ENCODE measurements around the gene HOXA10.

Gene HOXA10

DNA sequence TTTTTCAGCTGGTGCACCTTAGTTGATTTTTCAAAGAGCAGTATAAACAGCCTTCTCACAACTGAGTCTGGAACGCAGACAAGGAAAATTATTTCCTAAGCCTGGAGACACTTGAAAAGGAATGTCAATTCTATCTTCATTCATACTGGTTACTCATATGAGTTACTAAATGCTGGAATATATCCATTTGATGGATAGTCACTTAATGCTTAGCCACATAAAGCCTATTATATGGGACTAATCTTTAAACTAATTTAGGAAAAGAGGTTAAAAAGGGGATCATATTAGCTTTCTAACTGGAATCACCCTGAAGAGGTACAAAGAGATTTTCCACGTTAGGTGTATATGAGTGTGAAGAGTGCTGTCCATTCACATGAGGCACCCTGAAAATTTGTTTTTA lies 41.9 kb downstream of the HOXA10 start:
- no peak for DNase-seq (ENCODE audit: low read depth in 3 of 3)

DNA sequence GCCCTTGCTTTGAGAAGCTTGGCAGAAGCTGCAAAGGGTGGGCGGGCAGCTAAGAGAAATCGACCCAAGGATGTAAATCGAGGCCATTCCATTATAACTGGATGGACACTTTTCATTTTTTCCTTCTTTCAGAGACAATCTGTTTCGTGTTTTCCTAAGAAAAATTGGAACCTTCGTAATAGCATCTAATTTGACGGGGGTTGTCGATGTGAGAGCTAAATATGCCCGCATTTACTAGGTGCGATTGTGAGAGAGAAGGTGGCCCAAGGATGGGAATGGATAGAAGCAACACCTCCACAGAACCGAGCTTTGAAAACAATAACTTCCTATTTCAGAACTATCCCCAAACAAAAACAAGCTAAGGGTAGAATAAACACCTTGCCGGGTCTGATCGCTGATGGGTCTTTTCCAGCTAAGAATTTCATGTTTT lies 42.7 kb downstream of the HOXA10 start:
- DNase-seq (ENCODE audit: low read depth in 3 of 3) = no peak

DNA sequence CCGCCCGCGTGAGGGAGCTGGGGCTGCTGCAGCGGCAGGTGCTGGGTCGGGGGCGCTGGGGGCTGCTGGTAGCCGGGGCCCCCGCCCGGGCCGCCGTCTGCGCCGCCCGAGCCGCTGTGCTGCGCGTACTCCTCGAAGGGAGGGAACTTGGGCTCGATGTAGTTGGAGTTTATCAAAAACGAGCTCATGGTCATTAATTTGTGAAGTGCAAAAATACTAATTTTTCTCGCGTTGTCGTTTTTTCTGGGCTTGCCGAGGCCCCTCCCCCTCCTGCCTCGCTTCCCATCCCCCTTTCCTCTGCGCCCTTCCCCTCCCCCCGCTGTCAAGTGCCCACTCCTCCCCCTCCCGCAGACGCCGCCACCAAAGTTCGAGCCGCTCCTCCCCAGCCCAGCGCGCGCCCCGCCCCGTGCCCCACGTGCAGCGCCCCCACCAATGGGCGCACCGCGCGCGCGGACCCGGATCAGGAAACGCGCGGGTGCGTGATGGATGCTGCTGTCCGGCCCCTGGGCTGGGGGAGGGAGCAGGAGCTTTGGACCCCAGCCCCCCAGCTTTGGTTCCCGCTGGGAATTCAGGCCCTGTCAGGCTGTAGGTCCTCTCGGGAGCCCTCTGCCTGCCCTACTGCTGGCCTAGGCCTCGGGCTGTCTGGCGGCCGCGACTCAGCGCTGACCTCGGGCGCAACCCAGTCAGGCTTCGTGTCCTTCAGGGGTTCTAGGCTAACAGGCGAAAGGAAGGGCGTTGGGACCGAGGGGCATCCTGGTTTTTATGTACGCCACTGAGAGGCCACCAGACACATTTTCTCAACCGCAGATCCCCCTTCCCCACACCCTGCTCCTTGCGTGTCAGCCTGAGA lies 43.4 kb downstream of the HOXA10 start, which contains the start of gene HOXA4:
Gene HOXA4, minus strand, starts transcription at position 218 of the 850 bp plus-strand sequence. Its CDS starts 24 bp downstream, at position 194.
- peak; percentile 40 to 63 (median 55) for DNase-seq (ENCODE audit: low read depth in 3 of 3)

DNA sequence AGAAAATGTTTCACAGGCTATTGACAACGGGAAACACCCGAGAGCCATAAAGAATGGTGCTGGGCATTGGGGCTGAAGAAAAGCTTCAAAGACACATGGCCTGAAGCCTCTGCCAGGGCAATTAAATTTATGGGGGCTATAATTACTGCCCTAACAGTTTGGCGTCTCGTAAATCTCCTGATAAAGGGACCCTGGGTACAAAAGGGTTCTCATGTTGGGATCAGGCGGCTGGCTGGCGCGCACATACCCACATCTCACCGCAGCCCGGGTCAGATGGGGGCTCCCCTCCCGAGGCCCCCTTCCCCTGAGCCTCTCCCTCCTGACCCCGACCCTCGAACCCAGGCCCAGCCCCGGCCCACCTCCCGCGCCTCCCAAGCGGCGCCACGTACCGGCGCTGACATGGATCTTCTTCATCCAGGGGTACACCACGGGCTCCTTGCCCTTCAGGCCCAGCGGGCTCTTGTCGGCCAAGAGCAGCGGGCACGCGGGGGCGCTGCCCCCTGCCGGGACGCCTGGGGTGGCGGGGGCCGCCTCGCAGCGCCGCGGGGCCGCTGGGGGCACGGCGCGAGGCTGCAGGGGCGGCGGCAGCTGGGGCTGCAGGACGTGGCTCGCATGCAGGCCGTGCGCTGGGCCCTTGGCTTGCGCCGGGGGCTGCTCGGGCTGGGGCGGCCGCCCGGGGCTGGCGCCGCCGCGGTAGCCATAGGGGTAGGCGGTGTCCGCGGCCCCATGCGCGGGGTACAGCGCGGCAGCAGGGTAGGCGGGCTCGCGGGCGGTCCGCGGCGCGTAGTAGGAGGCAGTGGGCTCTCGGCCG lies 44.2 kb downstream of the HOXA10 start:
- no peak for DNase-seq (ENCODE audit: low read depth in 3 of 3)

DNA sequence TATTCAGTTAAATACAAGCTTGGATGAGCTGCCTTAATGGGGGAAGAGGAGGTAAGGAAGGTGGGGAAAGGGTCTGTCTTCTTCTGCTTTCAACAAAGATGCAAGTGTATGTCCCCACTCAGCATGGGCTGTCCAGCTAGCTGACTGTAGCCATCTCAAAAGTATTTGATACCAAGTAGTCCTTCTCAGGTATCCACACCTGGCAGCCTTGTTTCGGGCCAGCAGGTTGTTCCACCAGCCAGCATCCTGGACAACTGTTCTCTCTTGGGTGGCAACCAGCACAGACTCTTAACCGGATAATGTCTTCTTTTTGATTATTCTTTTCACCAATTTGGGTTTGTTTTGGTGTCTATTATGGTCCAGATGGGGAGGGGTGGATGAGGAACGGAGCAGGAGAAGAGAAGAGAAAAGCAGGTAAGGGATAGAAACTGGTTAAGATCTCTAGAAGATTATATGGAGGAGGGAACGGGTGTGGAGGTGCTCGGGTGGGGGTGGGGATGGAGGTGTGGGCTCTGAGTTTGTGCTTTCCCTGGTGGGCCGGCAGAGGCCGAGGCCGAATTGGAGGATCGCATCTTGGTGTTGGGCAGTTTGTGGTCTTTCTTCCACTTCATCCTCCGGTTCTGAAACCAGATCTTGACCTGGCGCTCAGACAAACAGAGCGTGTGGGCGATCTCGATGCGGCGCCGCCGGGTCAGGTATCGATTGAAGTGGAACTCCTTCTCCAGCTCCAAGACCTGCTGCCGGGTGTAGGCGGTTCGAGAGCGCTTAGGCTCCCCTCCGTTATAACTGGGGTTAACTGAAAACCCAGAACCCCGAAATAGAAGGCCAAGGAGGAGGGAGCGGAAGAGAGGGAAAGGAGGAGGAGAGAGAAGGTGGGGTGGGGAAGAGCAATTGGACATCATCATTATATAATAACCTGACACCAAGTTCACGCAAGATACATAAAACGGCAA lies 45.1 kb downstream of the HOXA10 start:
- DNase-seq (ENCODE audit: low read depth in 3 of 3) = no peak

DNA sequence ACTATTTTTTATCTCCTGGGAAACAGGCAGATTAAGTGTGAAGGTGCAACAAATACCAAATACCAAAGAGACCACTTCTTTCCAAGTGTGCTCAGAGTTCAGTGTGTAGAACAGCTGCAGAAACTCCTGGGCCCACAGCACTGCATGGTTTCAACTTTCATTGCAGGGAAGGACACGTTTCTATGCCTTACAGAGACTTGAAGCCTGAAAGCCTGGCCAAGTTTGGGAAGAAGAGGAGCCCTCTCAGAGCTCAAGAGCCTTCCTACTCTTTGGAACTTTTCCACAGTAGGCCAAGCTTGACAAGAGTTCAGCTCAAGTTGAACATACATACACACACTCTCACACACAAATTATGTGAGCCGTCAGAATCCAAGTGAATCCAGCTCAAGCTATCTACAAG lies 46.1 kb downstream of the HOXA10 start:
- no peak for DNase-seq (ENCODE audit: low read depth in 3 of 3)

DNA sequence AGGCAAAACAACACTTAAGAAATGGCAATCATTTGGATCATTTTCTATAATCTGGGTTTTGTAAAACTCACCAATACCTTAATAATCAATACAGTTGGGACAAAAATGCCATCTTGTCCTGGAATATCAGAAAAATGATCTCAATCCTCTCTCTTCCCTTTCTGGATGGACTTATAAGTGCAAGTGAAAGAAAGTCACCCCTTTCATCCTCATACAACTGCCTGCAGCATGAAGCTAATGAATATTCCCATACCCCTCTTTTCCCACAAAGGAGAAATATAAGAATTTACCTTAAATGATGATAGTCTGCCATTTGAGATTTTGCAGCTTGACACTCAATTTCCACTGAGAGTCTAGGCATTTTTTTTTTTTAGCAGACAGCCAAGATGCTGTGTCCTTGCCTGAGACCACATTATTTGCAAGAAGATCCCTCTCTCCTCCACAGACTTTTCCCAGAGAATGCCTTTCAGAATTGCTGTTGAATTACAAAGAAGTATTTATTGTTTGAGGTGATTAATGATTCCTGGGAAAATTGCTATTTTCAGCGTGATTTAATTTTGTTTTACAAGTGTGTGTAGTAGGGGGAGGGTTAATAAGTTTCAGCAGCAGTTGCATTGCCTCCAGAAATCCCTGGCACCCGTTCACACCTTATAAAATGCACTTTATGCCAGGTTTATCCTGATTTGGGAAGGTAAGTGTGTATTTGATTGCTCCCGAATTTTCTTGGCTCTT lies 47.4 kb downstream of the HOXA10 start:
- no peak for DNase-seq (ENCODE audit: low read depth in 3 of 3)

DNA sequence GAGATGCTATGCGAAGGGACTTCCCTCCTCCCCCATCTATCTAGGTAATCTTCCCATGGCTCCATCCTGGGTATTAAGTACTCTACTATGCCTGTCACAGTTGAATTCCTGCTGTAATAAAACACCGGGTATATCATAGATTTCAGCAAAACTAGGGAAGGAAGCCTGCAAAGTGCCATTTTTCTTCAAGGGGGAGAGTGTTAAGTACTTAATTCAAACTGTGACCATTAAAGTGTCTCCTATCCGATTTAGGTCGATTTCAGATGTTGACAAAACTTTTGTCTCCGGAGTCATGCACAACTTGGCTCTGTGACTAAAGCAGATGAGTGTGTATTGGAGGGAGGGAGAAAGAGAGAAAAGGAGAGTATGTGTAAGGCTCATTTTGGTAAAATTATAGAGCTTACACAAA lies 48.1 kb downstream of the HOXA10 start:
- no peak for DNase-seq (ENCODE audit: low read depth in 3 of 3)

DNA sequence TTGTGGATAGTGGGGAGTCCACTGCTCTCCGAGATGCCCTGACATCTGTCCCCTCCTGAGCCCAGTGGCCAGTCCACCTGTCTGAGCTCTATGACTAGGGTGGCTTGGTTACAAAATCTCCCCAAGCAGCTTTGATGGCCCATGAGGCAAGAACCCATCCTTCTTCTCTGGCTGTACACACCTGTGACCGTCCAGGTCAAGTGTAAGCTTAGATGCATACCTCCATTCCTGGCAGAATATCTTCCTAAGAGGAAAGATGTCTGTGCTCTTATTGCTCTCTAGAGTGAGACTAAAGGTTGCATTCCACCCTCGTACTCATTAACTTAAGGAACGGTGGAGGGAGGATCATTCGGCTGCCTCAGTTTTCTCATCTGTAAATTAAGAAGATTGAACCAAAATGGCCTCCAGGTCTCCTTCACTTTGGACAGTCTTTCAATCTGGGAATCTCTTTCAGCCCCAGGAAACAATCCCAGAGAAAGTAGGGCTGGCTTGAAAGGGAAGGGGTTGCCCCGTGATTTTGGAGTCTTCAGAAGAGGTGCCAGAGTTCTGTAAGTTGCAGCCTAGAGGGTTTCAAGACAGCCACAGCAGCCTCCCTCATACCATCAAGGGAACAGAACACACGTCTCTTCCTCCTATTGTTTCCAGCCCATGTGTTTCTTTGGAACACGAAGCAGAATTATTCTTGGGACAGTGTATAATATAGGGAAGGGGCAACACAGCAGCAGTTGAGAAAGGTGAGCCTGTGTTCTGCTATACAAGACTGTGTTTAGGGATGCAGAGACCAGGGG lies 49.0 kb downstream of the HOXA10 start:
- no peak for DNase-seq (ENCODE audit: low read depth in 3 of 3)

DNA sequence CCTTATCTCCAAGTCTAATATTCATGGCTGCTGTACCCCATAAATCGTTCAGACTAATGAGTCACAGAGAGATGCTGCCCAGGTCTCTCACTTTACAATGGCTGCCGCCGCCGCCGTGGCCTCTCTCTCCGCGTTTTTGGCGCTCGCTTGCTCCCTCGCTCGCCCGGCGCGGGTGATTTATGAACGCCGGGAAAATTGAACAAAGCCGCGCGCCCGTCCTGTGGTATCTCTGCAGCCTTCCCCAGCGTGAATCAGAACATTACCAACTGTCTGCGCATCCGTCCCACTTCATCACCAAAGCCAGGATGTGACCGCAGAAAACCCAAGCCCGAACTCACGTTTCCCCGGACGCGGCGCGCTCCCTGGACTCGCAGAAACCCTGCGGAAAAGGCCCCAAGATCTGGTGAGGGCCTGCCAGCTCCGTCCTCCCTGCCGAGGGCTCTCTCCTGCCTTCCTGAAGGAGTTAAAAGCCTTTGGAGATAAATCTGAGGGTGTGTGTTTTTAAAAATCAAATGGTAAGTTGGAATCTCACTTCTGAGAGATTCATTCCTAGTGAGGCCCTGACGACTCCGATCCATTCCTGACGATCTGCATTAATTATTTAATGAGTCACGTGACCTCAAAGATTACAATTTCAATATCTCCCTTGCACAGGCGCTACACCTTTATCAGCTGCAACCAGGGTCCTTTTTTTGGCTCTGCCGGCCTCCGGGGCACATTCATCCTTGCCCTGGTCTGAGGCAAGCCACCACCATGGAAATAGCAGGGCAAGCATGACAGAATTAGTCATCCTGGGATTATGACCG lies 49.8 kb downstream of the HOXA10 start:
- no peak for DNase-seq (ENCODE audit: low read depth in 3 of 3)

DNA sequence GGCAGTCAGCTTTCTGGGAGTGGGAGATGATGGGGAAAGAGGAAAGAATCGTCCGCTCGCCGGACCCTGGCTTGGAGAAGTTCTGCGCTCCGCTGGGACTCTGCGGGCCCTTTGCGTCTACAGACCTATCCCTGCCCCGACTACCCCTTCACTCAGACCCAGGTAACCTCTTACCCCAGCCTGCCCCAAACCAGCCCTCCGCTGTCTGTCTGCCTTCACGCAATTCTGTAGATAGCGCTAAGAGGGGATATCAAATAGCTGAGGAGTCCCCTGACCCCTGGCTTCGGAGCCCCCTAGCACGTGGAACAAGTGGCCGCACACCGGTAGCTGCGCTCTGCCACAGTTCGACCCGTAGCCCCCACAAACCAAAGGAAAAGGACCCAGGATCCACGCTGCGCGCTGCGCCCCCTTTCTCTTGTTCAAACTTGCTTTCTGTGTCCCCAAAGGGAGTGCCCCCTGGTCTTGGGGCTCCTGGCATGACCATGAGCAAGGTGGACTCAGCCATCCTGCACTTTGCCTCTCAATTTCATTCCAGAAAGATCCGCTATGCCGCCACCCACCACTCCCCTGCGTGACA lies 50.6 kb downstream of the HOXA10 start:
- DNase-seq (ENCODE audit: low read depth in 3 of 3) = no peak

DNA sequence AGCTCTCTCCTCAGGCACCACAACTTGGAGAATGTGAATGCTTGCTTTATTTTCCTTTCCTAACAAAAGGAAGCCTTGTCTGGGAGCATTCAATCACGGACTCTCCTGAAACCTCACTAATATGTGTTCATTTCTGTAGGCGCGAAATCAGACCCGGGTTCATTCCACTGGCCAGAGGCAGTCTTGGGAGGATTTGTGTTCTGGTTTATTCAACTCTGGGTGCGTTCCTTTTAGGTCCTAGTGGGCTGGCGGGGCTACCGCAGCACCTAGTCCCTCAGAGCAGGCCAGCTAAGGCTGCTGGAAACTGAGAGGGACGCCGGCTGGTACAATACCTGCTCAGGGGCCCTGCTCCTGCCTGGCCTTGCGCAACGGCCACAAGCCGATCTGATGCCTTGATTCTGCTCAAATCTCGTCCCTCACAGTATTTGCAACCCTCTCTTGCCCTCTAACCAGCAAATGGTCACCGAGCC lies 51.1 kb downstream of the HOXA10 start:
- DNase-seq (ENCODE audit: low read depth in 3 of 3) = no peak

DNA sequence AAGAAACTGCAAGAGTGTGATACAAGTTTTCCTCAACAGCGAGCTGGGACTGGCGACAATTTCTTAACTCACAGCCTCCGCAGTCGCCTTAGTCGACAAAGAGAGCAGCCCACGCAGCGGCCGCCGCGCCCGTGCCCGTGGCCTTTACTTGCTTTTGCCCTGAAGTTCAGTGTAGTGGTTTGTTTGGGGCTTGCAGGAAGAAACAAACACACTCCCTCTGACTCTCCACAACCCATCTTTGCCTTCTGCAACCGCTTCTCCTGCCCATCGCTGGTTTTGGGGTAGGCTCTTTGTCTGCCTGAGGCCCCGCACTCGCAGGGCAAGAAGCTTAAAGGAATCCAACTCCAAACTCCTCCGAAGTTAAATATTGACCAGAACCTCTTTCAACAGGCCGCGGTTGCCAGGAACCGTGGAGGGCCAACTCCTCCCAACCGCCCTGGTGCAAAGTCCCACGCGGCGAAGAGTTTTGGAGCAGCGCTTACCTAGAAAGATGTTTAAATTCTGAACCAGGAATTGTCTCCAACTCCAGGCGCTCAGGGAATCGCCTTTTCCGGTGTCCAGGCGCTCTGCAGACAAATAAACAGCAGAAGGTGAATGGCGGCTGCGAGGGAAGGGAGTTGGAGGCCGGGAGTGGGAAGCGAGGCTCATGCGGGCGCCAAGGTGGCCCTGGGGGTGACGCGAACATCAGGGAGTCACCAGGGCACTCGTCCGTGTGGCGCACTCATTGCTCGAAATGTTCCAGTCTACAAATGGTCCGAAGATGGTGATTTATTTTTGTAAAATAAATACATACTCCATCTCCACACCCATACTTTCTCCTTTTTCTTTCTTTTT lies 51.8 kb downstream of the HOXA10 start:
- no peak for DNase-seq (ENCODE audit: low read depth in 3 of 3)

DNA sequence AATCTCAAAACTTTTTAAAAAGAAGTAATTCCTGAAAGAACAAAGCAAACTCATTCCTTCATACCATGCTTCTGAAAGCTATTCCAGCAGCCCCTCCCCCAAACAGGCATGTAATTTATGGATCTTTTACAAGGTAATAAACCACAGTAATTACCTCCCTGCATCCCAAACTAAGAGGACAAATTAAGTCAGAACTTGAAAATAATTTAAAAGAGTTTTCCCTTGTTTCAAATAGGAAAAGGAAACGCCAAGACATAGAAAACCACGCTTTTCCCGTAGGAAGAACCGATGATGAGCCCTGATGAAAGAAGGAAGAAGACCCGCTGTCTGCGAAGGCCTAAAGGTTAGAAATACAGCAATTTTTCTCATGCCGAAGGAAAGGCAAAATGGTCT lies 52.4 kb downstream of the HOXA10 start:
- DNase-seq (ENCODE audit: low read depth in 3 of 3) = no peak

All from stimulated activated CD4-positive, alpha-beta T cell treated with anti-CD3 and anti-CD28 coated beads, TNF-alpha, amount 100 ng/mL, for 24 hours (primary cell).